ENCODE results near the gene KANK4.

DNA sequence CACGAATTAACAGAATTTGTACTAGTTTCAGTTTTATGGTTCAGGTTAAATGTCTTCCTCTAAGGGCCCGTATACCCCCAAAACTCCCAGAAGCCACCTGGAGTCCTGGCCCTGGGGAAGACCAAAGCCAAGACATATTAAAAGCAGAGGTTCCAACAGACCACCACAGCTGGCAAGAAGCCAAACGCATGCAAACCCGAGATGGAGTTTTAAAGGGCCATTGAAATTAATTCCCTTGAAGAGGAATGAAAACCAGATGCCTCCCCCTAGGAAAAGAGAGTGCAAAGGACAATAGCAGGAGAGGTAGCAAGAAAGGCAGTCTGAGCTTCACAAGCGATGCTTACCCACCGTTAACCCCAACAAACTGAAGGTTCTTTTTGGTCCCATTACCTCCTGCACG, 48.1 kb downstream of the KANK4 start:
- no peak for TF ChIP-seq EZH2 (IDR thresholded peaks at IDR 0.05; ENCODE audit: borderline replicate concordance, insufficient read depth, low read depth, low read length, poor library complexity, severe bottlenecking)
- TF ChIP-seq, protein P1, sequence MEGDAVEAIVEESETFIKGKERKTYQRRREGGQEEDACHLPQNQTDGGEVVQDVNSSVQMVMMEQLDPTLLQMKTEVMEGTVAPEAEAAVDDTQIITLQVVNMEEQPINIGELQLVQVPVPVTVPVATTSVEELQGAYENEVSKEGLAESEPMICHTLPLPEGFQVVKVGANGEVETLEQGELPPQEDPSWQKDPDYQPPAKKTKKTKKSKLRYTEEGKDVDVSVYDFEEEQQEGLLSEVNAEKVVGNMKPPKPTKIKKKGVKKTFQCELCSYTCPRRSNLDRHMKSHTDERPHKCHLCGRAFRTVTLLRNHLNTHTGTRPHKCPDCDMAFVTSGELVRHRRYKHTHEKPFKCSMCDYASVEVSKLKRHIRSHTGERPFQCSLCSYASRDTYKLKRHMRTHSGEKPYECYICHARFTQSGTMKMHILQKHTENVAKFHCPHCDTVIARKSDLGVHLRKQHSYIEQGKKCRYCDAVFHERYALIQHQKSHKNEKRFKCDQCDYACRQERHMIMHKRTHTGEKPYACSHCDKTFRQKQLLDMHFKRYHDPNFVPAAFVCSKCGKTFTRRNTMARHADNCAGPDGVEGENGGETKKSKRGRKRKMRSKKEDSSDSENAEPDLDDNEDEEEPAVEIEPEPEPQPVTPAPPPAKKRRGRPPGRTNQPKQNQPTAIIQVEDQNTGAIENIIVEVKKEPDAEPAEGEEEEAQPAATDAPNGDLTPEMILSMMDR (IDR thresholded peaks at IDR 0.05), result no peak

Data from B cell (primary cell).